Transverse colon (tissue), 4 donors: ENCODE measurements around the gene RTF1. TPM values are rescaled to one million over a fixed set of nuclear protein-coding genes. Genes with fewer than 3 reads are reported as not detected.

Experiments used
- DNase-seq: peaks from one replicate; pipeline ENCODE4 v3.0.0-alpha.2; 2019
- H3K27ac ChIP-seq, 4 donors: fragments of 200-600 bp; sonication (generic); 2 replicates each; pipeline ENCODE4 v1.5.1; 2016 to 2018; ENCODE audit warnings: inconsistent platforms in 4 of 4
- H3K27me3 ChIP-seq: fragments of 200-600 bp; sonication (generic); 2 replicates; pipeline ENCODE4 v1.5.1; 2017; ENCODE audit warnings: inconsistent platforms
- H3K36me3 ChIP-seq, 4 donors: fragments of 200-600 bp; sonication (generic); 2 replicates each; pipeline ENCODE4 v1.5.1; 2017 to 2019; ENCODE audit warnings: inconsistent platforms in 4 of 4
- H3K4me1 ChIP-seq, 4 donors: fragments of 200-600 bp; sonication (generic); 2 replicates each; pipeline ENCODE4 v1.5.1; 2017 to 2020; ENCODE audit warnings: inconsistent platforms in 4 of 4
- H3K4me3 ChIP-seq, 4 donors: fragments of 200-600 bp; sonication (generic); 1 replicate in 1 of 4; 2 replicates in 3 of 4; pipeline versions ENCODE4 v1.5.1 to v1.6.1; 2017 to 2019; ENCODE audit warnings: inconsistent platforms in 4 of 4
- H3K9me3 ChIP-seq, 2 donors: fragments of 200-600 bp; sonication (generic); 2 replicates each; pipeline ENCODE4 v1.5.1; 2017 to 2019; ENCODE audit warnings: inconsistent platforms in 2 of 2
- CTCF ChIP-seq, 5 experiments: fragments of 200-600 bp in 3 of 5; fragments of 450-650 bp in 2 of 5; sonication (generic) in 3 of 5; IDR thresholded peaks; 1 replicate in 2 of 5; 2 replicates in 3 of 5; pipeline ENCODE4 v1.5.1; 2016 to 2017; ENCODE audit warnings: antibody characterized with exemption in 5 of 5, inconsistent platforms in 3 of 5, mild to moderate bottlenecking in 2 of 5, moderate library complexity in 1 of 5
- EP300 ChIP-seq: sonication (generic); formaldehyde crosslinking; IDR thresholded peaks from one replicate; pipeline ENCODE4 v1.6.1; 2017; ENCODE audit warnings: antibody characterized with exemption, low read depth
- POLR2A ChIP-seq: fragments of 450-650 bp; IDR thresholded peaks from one replicate; pipeline ENCODE4 v1.6.1; 2016; ENCODE audit warnings: antibody characterized with exemption, mild to moderate bottlenecking, moderate library complexity
- POLR2AphosphoS5 ChIP-seq, 3 donors: sonication (generic); formaldehyde crosslinking; IDR thresholded peaks; one replicate each; pipeline ENCODE4 v1.6.1; 2016; ENCODE audit warnings: antibody characterized with exemption in 3 of 3
- WGBS, 2 donors: methylation state at CpG; one replicate each; pipeline ENCODE4 v1.1.5; 2018; ENCODE audit warnings: low coverage in 1 of 2; 5-methylcytosine and 5-hydroxymethylcytosine counted together
- in situ Hi-C, 4 donors: fragments of 200-750 bp; cut with MboI; loops; one replicate each; pipeline versions ENCODE4 v1.15.0 to v1.15.1; 2017; ENCODE audit warnings: low sequenced_read_pairs in 3 of 4, low pct_ligation_motif_present in 1 of 4, low pct_unique_long_range_greater_than_20kb in 1 of 4
- intact Hi-C: fragments of 100-400 bp; cut with DNase I; formaldehyde crosslinking; loops from one replicate; pipeline ENCODE4 v1.15.1; 2023; ENCODE audit warnings: low total_unique reads
- total RNA-seq, 4 donors: library from RNA; depleted of rRNA; stranded (reverse); fragments of >200 nt; gene quantifications; one replicate each; pipeline ENCODE4 v1.1.0, GENCODE V29; 2016

RTF1 gene
- total RNA-seq, 4 donors from 2014 or later, result 10.7 to 23.2 (median 17.6) TPM

GRCh38 chr15:41411441-41411840 lies 5.5 kb upstream of the RTF1 start:
- DNase-seq, result no peak
- no peaks in the 10 kb centered on the region for H3K36me3 ChIP-seq
- no peaks in the 10 kb centered on the region for H3K27me3 ChIP-seq
- intact Hi-C loops, result no loop called here
- no peak overlapping the region for H3K27ac ChIP-seq
- no peak overlapping the region for H3K4me3 ChIP-seq
- WGBS, 2 donors, result 74 to 82% methylated on average over 3 of the region's 3 CpGs
- no peaks in the 10 kb centered on the region for H3K9me3 ChIP-seq
- in situ Hi-C loops, result no loop called here
- TF ChIP-seq CTCF (IDR thresholded peaks at IDR 0.05) (no peak), POLR2AphosphoS5 (IDR thresholded peaks at IDR 0.05) (no peak), POLR2A (no peak), EP300 (no peak)
- peaks cover 0 to 16% (median 7%) of the 10 kb centered on the region in 4 donors for H3K4me1 ChIP-seq

- peaks cover 5 to 25% (median 22%) of the 10 kb centered on the region in 4 donors for H3K4me1 ChIP-seq
- peak overlapping the region; percentile 91 to 94 (median 93) for H3K27ac ChIP-seq
- DNase-seq, result no peak
- no peaks in the 10 kb centered on the region for H3K9me3 ChIP-seq
- peak overlapping the region; percentile 84 to 99 (median 97) for H3K4me3 ChIP-seq
- in situ Hi-C loops, result no loop called here
- TF ChIP-seq CTCF (IDR thresholded peaks at IDR 0.05) (no peak), POLR2A (no peak), POLR2AphosphoS5 (IDR thresholded peaks at IDR 0.05) (no peak), EP300 (no peak)
- no peaks in the 10 kb centered on the region for H3K27me3 ChIP-seq
- intact Hi-C loops, result no loop called here
- WGBS, 2 donors, result 30 to 33% methylated on average over 15 to 20 of the region's 20 CpGs
- no peaks in the 10 kb centered on the region for H3K36me3 ChIP-seq
Measured at GRCh38 chr15:41416128-41416741, 660 bp upstream of the RTF1 start.

- no peaks in the 10 kb centered on the region for H3K36me3 ChIP-seq
- H3K4me1 ChIP-seq, result peaks cover 5 to 31% (median 24%) of the 10 kb centered on the region in 4 donors
- H3K27me3 ChIP-seq, result no peaks in the 10 kb centered on the region
- in situ Hi-C loops, result no loop called here
- H3K27ac ChIP-seq, result peak overlapping the region; percentile 91 to 94 (median 93)
- DNase-seq, result peak; percentile 45
- WGBS, 2 donors, result 0% methylated on average over 5 to 26 of the region's 37 CpGs
- no peaks in the 10 kb centered on the region for H3K9me3 ChIP-seq
- TF ChIP-seq POLR2A (no peak), CTCF (IDR thresholded peaks at IDR 0.05) (no peak), EP300 (no peak), POLR2AphosphoS5 (IDR thresholded peaks at IDR 0.05) (no peak)
- H3K4me3 ChIP-seq, result peak overlapping the region; percentile 84 to 99 (median 97)
- intact Hi-C loops, result no loop called here
Measured at GRCh38 chr15:41417418-41418195, 712 bp downstream of the RTF1 start.

GRCh38 chr15:41423979-41424659 lies 7.2 kb downstream of the RTF1 start:
- intact Hi-C loops (loop anchor here (5.0 kb wide), 1 partner anchor 307 kb away; the partner anchor contains the start of gene INO80), in situ Hi-C loops (no loop called here)
- no peaks in the 10 kb centered on the region for H3K27me3 ChIP-seq
- H3K36me3 ChIP-seq, result no peaks in the 10 kb centered on the region
- WGBS, 2 donors, result 83% methylated on average over 2 to 7 of the region's 7 CpGs
- no peak for DNase-seq
- TF ChIP-seq POLR2AphosphoS5 (IDR thresholded peaks at IDR 0.05) (no peak), EP300 (no peak), POLR2A (no peak), CTCF (IDR thresholded peaks at IDR 0.05) (no peak)
- peaks cover 0 to 18% (median 8%) of the 10 kb centered on the region in 4 donors for H3K4me1 ChIP-seq
- H3K4me3 ChIP-seq, result no peak overlapping the region
- no peak overlapping the region for H3K27ac ChIP-seq
- H3K9me3 ChIP-seq, result no peaks in the 10 kb centered on the region
